ENCODE results near the gene SLC25A33. TPM values are rescaled to one million over a fixed set of nuclear protein-coding genes. Genes with fewer than 3 reads are reported as not detected.
A peak's percentile ranks its signal among the peaks of the same experiment; 100 is the strongest.

The SLC25A33 gene
- total RNA-seq, 2 donors from 2014 or later: 7.1 to 13.6 TPM

DNA sequence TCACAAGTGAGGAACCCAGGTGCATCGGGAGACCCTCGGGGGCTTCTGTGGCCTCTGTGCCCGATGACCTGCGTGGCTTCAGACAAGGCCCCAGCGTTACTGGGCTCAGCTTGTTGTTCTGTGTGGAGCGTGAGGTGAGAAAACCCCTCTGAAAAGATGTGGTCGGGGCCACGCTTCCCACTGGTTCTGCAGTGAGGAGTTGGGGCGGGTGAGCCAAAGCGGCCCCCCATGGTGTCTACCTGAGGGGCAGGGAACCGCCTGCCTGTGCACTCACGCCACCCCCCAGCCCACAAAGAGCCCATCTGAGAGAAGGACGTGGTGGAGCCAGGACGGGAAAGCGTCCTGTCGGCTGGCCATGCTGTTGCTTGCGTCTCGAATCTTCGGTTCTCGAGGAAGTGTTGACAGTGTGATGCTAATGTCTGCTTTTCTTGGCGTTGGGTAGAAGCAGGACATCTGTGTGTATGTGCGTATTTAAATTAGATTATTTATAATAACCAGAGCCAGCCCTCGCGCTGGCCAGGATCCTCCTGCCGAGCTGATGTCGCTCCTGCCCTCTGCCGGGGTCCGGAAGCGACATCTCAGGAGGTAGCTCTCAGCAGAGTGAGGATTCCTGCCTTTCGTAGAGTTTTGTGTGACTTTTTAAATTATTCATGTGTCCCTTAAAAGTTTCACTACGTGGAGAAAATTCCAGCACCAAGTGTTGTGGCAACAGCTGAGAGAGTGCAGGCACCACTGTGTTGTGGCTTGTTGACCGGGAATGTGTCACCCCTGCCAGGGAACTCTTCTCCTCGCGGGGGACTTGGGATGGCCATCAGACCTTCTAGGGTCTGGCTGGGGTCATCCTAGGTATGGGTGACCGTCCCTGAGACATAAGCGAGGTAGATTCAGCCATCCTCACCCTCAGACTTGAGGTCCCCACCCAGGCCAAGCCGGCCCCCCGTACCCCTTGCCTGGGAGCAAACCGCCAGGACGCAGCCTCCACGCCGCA is 64.8 kb downstream of the SLC25A33 start:
- Mint-ChIP-seq H3K9me3 (no peaks in the 10 kb centered on the region), H3K27me3 (no peaks in the 10 kb centered on the region), H3K4me1 (ENCODE audit: low read depth in 2 of 2) (no peaks in the 10 kb centered on the region), H3K36me3 (no peaks in the 10 kb centered on the region), H3K27ac (no peak overlapping the region), H3K4me3 (no peak overlapping the region)
- DNase-seq (ENCODE audit: low spot score): peak; percentile 48
- no peak for ATAC-seq

DNA sequence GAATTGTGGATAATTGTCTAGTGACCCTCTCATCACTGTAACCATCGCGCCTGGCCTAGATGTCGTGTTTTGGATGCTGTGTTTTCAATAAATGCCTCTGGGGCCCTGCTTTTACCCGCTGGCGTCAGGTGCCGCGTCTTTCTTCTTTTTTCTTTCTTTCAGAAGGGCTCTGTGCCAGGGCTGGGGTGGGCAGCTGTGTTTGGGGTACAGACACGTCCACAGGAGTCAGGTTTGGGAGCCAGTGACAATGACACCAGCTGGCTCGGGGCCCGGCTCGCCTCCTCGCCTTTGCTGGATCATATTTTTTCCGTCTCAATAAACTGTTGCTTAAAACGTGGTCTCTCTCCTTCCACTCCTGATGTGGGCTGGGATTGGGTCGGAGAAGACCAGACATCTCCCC is 65.6 kb downstream of the SLC25A33 start:
- H3K4me3 Mint-ChIP-seq: no peak overlapping the region
- H3K9me3 Mint-ChIP-seq: no peaks in the 10 kb centered on the region
- no peaks in the 10 kb centered on the region for H3K27me3 Mint-ChIP-seq
- no peaks in the 10 kb centered on the region for H3K36me3 Mint-ChIP-seq
- no peaks in the 10 kb centered on the region for H3K4me1 Mint-ChIP-seq (ENCODE audit: low read depth in 2 of 2)
- no peak overlapping the region for H3K27ac Mint-ChIP-seq
- ATAC-seq: no peak
- peak; percentile 39 for DNase-seq (ENCODE audit: low spot score)

- Mint-ChIP-seq H3K27ac (no peak overlapping the region), H3K4me3 (no peak overlapping the region), H3K36me3 (no peaks in the 10 kb centered on the region), H3K9me3 (no peaks in the 10 kb centered on the region), H3K4me1 (ENCODE audit: low read depth in 2 of 2) (no peaks in the 10 kb centered on the region), H3K27me3 (no peaks in the 10 kb centered on the region)
- DNase-seq (ENCODE audit: low spot score) (peak; percentile 34), ATAC-seq (no peak)
Observed at GRCh38 chr1:9605946-9606455, 66.7 kb downstream of the SLC25A33 start.

GRCh38 chr1:9606458-9606857 is 67.2 kb downstream of the SLC25A33 start:
- no peaks in the 10 kb centered on the region for H3K4me1 Mint-ChIP-seq (ENCODE audit: low read depth in 2 of 2)
- H3K9me3 Mint-ChIP-seq: no peaks in the 10 kb centered on the region
- no peaks in the 10 kb centered on the region for H3K27me3 Mint-ChIP-seq
- peak; percentile 29 for DNase-seq (ENCODE audit: low spot score)
- H3K36me3 Mint-ChIP-seq: no peaks in the 10 kb centered on the region
- ATAC-seq: no peak
- no peak overlapping the region for H3K4me3 Mint-ChIP-seq
- H3K27ac Mint-ChIP-seq: no peak overlapping the region

DNA sequence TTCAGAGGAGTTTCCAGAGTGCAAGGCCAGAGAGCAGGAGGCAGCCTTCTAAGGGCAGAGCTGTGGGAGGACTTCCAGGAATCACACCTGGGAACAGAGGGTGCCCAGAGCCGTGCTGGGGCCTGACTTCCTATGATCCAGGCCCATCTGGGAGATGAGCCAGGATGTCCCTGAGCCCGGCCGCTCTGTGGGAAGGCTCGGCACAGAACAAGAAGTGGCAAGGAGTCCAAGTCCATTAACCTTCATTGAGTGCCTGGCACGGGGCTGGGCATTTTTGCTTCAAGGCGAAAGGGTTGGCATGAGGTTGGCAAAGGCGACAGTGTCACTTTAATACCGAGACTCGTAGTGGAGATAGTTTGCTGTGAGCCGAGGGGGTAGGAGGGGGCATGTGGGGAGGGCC is 67.7 kb downstream of the SLC25A33 start:
- Mint-ChIP-seq H3K4me1 (ENCODE audit: low read depth in 2 of 2) (no peaks in the 10 kb centered on the region), H3K36me3 (no peaks in the 10 kb centered on the region), H3K9me3 (no peaks in the 10 kb centered on the region), H3K27ac (no peak overlapping the region), H3K27me3 (no peaks in the 10 kb centered on the region), H3K4me3 (no peak overlapping the region)
- DNase-seq (ENCODE audit: low spot score) (no peak), ATAC-seq (no peak)

- H3K36me3 Mint-ChIP-seq: no peaks in the 10 kb centered on the region
- no peaks in the 10 kb centered on the region for H3K27me3 Mint-ChIP-seq
- H3K9me3 Mint-ChIP-seq: no peaks in the 10 kb centered on the region
- no peak for ATAC-seq
- H3K27ac Mint-ChIP-seq: no peak overlapping the region
- DNase-seq (ENCODE audit: low spot score): no peak
- H3K4me3 Mint-ChIP-seq: no peak overlapping the region
- no peaks in the 10 kb centered on the region for H3K4me1 Mint-ChIP-seq (ENCODE audit: low read depth in 2 of 2)
Observed at GRCh38 chr1:9607352-9607751, 68.1 kb downstream of the SLC25A33 start.

DNA sequence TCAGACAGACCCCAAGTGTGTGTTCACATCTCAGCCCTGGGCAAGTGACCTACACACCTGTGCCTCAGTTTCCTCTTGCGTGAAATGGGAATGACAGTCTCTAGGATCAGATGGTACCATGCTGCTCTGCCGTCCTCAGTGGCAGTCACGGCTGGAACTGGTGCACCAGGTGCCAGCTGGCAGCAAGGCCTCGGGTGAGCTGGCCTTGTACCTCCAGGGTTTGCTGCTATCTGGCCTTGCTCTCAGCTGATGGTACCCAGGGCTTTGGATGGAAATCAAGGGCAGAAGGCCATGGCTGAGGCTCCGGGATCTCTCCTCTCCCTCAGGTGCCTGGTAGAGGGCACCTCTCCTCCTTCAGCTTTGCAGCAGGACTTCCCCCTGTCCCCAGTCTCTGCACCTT is 70.7 kb downstream of the SLC25A33 start:
- Mint-ChIP-seq H3K27ac (no peak overlapping the region), H3K36me3 (no peaks in the 10 kb centered on the region), H3K9me3 (no peaks in the 10 kb centered on the region), H3K27me3 (no peaks in the 10 kb centered on the region), H3K4me3 (no peak overlapping the region), H3K4me1 (ENCODE audit: low read depth in 2 of 2) (no peaks in the 10 kb centered on the region)
- no peak for ATAC-seq
- no peak for DNase-seq (ENCODE audit: low spot score)

DNA sequence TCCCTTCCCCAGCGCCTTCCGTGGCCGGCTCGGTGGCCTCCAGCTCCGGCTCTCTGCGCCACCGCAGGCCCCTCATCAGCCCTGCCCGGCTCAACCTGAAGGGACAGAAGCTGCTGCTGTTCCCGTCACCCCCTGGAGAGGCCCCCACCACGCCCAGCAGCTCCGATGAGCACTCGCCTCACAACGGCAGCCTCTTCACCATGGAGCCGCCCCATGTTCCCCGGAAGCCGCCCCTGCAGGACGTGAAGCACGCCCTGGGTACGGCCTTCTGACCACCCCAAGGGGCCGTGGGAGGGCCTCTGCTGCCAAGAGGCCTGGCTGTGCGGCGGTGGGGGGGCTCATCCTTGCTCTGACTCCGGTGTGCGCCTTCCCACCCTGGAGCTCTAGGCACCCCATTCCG is 71.3 kb downstream of the SLC25A33 start:
- no peak overlapping the region for H3K27ac Mint-ChIP-seq
- H3K27me3 Mint-ChIP-seq: no peaks in the 10 kb centered on the region
- no peak for DNase-seq (ENCODE audit: low spot score)
- no peak for ATAC-seq
- H3K36me3 Mint-ChIP-seq: no peaks in the 10 kb centered on the region
- no peaks in the 10 kb centered on the region for H3K4me1 Mint-ChIP-seq (ENCODE audit: low read depth in 2 of 2)
- H3K4me3 Mint-ChIP-seq: no peak overlapping the region
- H3K9me3 Mint-ChIP-seq: no peaks in the 10 kb centered on the region

DNA sequence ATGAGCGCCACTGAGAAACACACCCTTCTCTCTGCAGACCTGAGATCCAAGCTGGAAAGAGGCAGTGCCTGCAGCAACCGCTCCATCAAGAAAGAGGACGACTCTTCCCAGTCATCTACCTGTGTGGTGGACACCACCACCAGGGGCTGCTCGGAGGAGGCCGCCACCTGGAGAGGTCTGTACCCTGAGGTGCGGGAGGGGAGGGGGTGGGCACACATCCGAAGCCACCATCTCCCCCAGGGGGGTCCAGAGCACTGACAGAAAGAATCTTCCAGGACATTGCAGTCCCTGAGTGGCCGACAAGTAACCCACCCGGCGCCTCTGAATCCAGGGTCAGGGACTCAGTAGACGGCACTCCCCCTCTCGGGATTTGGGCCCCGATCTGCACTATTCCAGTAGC is 72.5 kb downstream of the SLC25A33 start:
- no peak for ATAC-seq

GRCh38 chr1:9612162-9612845 is 73.0 kb downstream of the SLC25A33 start:
- ATAC-seq: no peak
- no peak overlapping the region for H3K4me3 Mint-ChIP-seq
- no peak overlapping the region for H3K27ac Mint-ChIP-seq
- no peaks in the 10 kb centered on the region for H3K36me3 Mint-ChIP-seq
- H3K9me3 Mint-ChIP-seq: no peaks in the 10 kb centered on the region
- no peaks in the 10 kb centered on the region for H3K4me1 Mint-ChIP-seq (ENCODE audit: low read depth in 2 of 2)
- no peaks in the 10 kb centered on the region for H3K27me3 Mint-ChIP-seq
- no peak for DNase-seq (ENCODE audit: low spot score)

More for the DNA sequence above, 72.5 kb downstream of the SLC25A33 start:
- Mint-ChIP-seq H3K4me1 (ENCODE audit: low read depth in 2 of 2) (no peaks in the 10 kb centered on the region), H3K9me3 (no peaks in the 10 kb centered on the region), H3K27ac (no peak overlapping the region), H3K36me3 (no peaks in the 10 kb centered on the region), H3K27me3 (no peaks in the 10 kb centered on the region), H3K4me3 (no peak overlapping the region)
- no peak for DNase-seq (ENCODE audit: low spot score)

GRCh38 chr1:9612871-9613624 is 73.8 kb downstream of the SLC25A33 start:
- Mint-ChIP-seq H3K27me3 (no peaks in the 10 kb centered on the region), H3K4me1 (ENCODE audit: low read depth in 2 of 2) (no peaks in the 10 kb centered on the region), H3K4me3 (no peak overlapping the region), H3K9me3 (no peaks in the 10 kb centered on the region), H3K27ac (no peak overlapping the region), H3K36me3 (no peaks in the 10 kb centered on the region)
- no peak for ATAC-seq
- DNase-seq (ENCODE audit: low spot score): no peak

DNA sequence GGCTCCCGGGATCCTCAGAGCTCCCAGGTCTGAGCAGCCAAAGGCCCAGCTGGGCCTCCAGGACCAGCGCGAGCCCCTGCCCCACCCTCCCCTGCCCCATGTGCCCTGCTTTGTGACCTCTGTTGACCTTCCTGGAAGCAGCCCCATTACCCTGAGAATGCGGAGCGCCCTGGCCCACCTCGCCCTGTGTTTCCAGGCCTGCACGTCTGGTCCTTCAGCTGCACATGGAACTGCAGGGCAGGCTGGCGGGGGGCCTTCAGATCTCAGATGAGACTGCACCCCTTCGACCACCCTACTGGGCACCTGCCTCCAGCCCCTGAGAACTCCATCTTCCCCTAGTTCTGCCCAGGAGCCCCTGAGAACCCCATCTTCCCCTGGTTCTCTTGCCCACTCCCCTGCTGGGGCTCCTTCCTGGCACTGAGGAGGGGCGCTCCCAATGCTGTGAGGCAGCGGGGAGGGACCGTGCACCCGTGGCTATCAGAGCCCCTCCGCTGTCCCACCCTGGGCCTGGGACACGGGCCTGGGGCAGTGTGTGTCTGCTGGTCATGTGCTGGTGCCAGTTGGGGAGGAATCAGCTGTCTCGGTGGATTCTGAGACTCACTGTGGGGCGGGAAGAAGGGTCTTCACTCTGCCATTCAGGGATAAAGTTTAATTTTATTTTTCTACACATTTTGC is 74.5 kb downstream of the SLC25A33 start:
- Mint-ChIP-seq H3K4me3 (no peak overlapping the region), H3K27ac (no peak overlapping the region), H3K9me3 (no peaks in the 10 kb centered on the region), H3K4me1 (ENCODE audit: low read depth in 2 of 2) (no peaks in the 10 kb centered on the region), H3K27me3 (peaks cover 0 to under 1% of the 10 kb centered on the region in 2 donors), H3K36me3 (no peaks in the 10 kb centered on the region)
- DNase-seq (ENCODE audit: low spot score) (no peak), ATAC-seq (no peak)

- Mint-ChIP-seq H3K27ac (no peak overlapping the region), H3K4me1 (ENCODE audit: low read depth in 2 of 2) (no peaks in the 10 kb centered on the region), H3K4me3 (no peak overlapping the region), H3K9me3 (no peaks in the 10 kb centered on the region), H3K27me3 (peaks cover 4 to 6% of the 10 kb centered on the region in 2 donors), H3K36me3 (no peaks in the 10 kb centered on the region)
- DNase-seq (ENCODE audit: low spot score) (no peak), ATAC-seq (peak in 1 of 2 donors; percentile 66)
Observed at GRCh38 chr1:9615316-9616063, 76.2 kb downstream of the SLC25A33 start.

Data from natural killer cell treated with Interleukin-12 subunit alpha and Interleukin-12 subunit beta and Interleukin-15 and Interleukin-18, amount 100 ng/mL, for 72 hours (primary cell).